SK-N-SH (cell line): ENCODE results near the gene DVL2. TPM values are rescaled to one million over a fixed set of nuclear protein-coding genes. Genes with fewer than 3 reads are reported as not detected.
A peak's percentile ranks its signal among the peaks of the same experiment; 100 is the strongest.

Experiments used
- CTCF ChIA-PET: fragments of 300-600, 350-600 bp; formaldehyde crosslinking; extraction: SDS; loops from one replicate; lab custom pipeline; 2021; lab: Yijun Ruan, JAX
- POLR2A ChIA-PET: fragments of 350-600 bp; sonication (Branson Sonifier 250); formaldehyde crosslinking; extraction: SDS; loops from one replicate; lab custom pipeline; 2020; ENCODE audit warnings: antibody characterized with exemption, inconsistent platforms; lab: Yijun Ruan, JAX
- DNase-seq: peaks from one replicate; pipeline ENCODE4 v3.0.0; 2012
- H2AFZ ChIP-seq: fragments of 200-600 bp; sonication (generic); 2 replicates; pipeline ENCODE4 v1.8.1; 2016; ENCODE audit warnings: antibody characterized with exemption, mild to moderate bottlenecking, low read depth
- H3F3A ChIP-seq: fragments of 200-600 bp; sonication (generic); replicated peaks from 2 replicates; pipeline ENCODE3; 2016; ENCODE audit warnings: antibody characterized with exemption, mild to moderate bottlenecking; ENCODE audit not compliant: insufficient read depth
- H3K27ac ChIP-seq, 2 experiments: fragments of 200-500 bp in 1 of 2; fragments of 200-600 bp in 1 of 2; sonication (Bioruptor generic) in 1 of 2; sonication (generic), shearing (Covaris generic) in 1 of 2; 2 replicates each; pipeline versions ENCODE4 v1.5.1 to v1.6.1; 2014 to 2016; ENCODE audit warnings: low read depth in 2 of 2, inconsistent platforms in 1 of 2, low read length in 1 of 2, mild to moderate bottlenecking in 1 of 2, mixed read lengths in 1 of 2
- H3K27me3 ChIP-seq: fragments of 200-600 bp; sonication (generic), shearing (Covaris generic); 2 replicates; pipeline ENCODE4 v1.6.1; 2016; ENCODE audit warnings: mixed run types; ENCODE audit not compliant: insufficient read depth
- H3K36me3 ChIP-seq, 2 experiments: fragments of 200-500 bp in 1 of 2; fragments of 200-600 bp in 1 of 2; sonication (Bioruptor generic) in 1 of 2; sonication (generic) in 1 of 2; replicated peaks in 1 of 2; 2 replicates each; pipeline versions ENCODE3 to v1.5.1; 2014 to 2016; ENCODE audit warnings: low read length in 1 of 2, mild to moderate bottlenecking in 1 of 2; ENCODE audit not compliant: insufficient read depth in 2 of 2, control insufficient read depth in 1 of 2
- H3K4me1 ChIP-seq, 2 experiments: fragments of 200-500 bp in 1 of 2; fragments of 200-600 bp in 1 of 2; sonication (Bioruptor generic) in 1 of 2; sonication (generic), shearing (Covaris generic) in 1 of 2; 2 replicates each; pipeline versions ENCODE4 v1.5.1 to v1.6.1; 2014 to 2016; ENCODE audit warnings: low read depth in 1 of 2, low read length in 1 of 2, mixed run types in 1 of 2; ENCODE audit not compliant: insufficient read depth in 2 of 2, control insufficient read depth in 1 of 2
- H3K4me2 ChIP-seq: fragments of 200-600 bp; sonication (generic), shearing (Covaris generic); 2 replicates; pipeline ENCODE4 v1.6.1; 2017; ENCODE audit warnings: mixed run types
- H3K4me3 ChIP-seq, 2 experiments: fragments of 200-500 bp in 1 of 2; fragments of 200-600 bp in 1 of 2; sonication (Bioruptor generic) in 1 of 2; sonication (generic), shearing (Covaris generic) in 1 of 2; 2 replicates each; pipeline versions ENCODE4 v1.5.1 to v1.8.1; 2014 to 2016; ENCODE audit warnings: low read depth in 2 of 2, inconsistent platforms in 1 of 2, low read length in 1 of 2, mild to moderate bottlenecking in 1 of 2, mixed read lengths in 1 of 2, moderate library complexity in 1 of 2
- H3K79me2 ChIP-seq: fragments of 200-600 bp; sonication (generic); 2 replicates; pipeline ENCODE4 v1.8.1; 2017; ENCODE audit warnings: mild to moderate bottlenecking; ENCODE audit not compliant: insufficient read depth
- H3K9ac ChIP-seq: fragments of 200-600 bp; sonication (generic); 2 replicates; pipeline ENCODE4 v1.6.1; 2017; ENCODE audit warnings: mixed run types
- H3K9me2 ChIP-seq: fragments of 200-600 bp; sonication (generic); 2 replicates; pipeline ENCODE4 v1.6.1; 2017; ENCODE audit warnings: mixed run types
- H3K9me3 ChIP-seq: fragments of 200-600 bp; sonication (generic); 2 replicates; pipeline ENCODE4 v1.6.1; 2017; ENCODE audit warnings: mixed run types, mild to moderate bottlenecking, moderate library complexity
- H4K20me1 ChIP-seq: fragments of 200-600 bp; sonication (generic); 2 replicates; pipeline ENCODE4 v1.6.1; 2017; ENCODE audit warnings: mild to moderate bottlenecking, mixed run types; ENCODE audit not compliant: insufficient read depth
- CHD2 ChIP-seq: fragments of 150-350 bp; IDR thresholded peaks from 2 replicates; pipeline ENCODE4 v1.6.1; 2018; ENCODE audit warnings: low read length; ENCODE audit not compliant: partially characterized antibody
- ELF1 ChIP-seq: IDR thresholded peaks from 2 replicates; pipeline ENCODE4 v1.4.0; 2012
- EP300 ChIP-seq, 2 experiments: IDR thresholded peaks; 2 replicates each; pipeline versions ENCODE4 v1.4.0 to v1.6.1; 2012; ENCODE audit warnings: borderline replicate concordance in 1 of 2, low read depth in 1 of 2, low read length in 1 of 2
- FOXJ3 ChIP-seq: sonication (generic); formaldehyde crosslinking; IDR thresholded peaks from 2 replicates; pipeline ENCODE4 v1.5.1; 2020; ENCODE audit warnings: mild to moderate bottlenecking, missing genetic modification reagents
- GATA2 ChIP-seq: sonication (generic); formaldehyde crosslinking; IDR thresholded peaks from 2 replicates; pipeline ENCODE4 v1.5.0; 2020; ENCODE audit warnings: mild to moderate bottlenecking, missing genetic modification reagents
- MEF2A ChIP-seq: IDR thresholded peaks from 2 replicates; pipeline ENCODE4 v1.4.0; 2012; ENCODE audit warnings: low read depth, borderline replicate concordance
- NFIC ChIP-seq: IDR thresholded peaks from 2 replicates; pipeline ENCODE4 v1.4.0; 2012; ENCODE audit warnings: borderline replicate concordance
- NRF1 ChIP-seq: IDR thresholded peaks from 2 replicates; pipeline ENCODE4 v1.6.1; 2012; ENCODE audit warnings: low read depth, mild to moderate bottlenecking, low read length
- POLR2AphosphoS5 ChIP-seq: IDR thresholded peaks from 2 replicates; pipeline ENCODE4 v1.6.1; 2012; ENCODE audit warnings: low read depth, low read length
- RCOR1 ChIP-seq: fragments of 150-350 bp; IDR thresholded peaks from 2 replicates; pipeline ENCODE4 v1.6.1; 2017; ENCODE audit warnings: antibody characterized with exemption, low read length
- RFX5 ChIP-seq: IDR thresholded peaks from 2 replicates; pipeline ENCODE4 v1.6.1; 2012; ENCODE audit warnings: mild to moderate bottlenecking, improper control_type of control experiment, low read length
- SIN3A ChIP-seq: IDR thresholded peaks from 2 replicates; pipeline ENCODE4 v1.6.1; 2012; ENCODE audit warnings: low read depth, mild to moderate bottlenecking, low read length, moderate library complexity, borderline replicate concordance
- SMC3 ChIP-seq: IDR thresholded peaks from 2 replicates; pipeline ENCODE4 v1.6.1; 2012; ENCODE audit warnings: low read depth, low read length, improper control_type of control experiment
- TAF1 ChIP-seq: IDR thresholded peaks from 2 replicates; pipeline ENCODE4 v1.6.1; 2012; ENCODE audit warnings: low read depth, mild to moderate bottlenecking, low read length, moderate library complexity, borderline replicate concordance
- USF2 ChIP-seq: fragments of 150-350 bp; IDR thresholded peaks from 2 replicates; pipeline ENCODE4 v1.6.1; 2017; ENCODE audit warnings: antibody characterized with exemption, low read length, low read depth, borderline replicate concordance
- YY1 ChIP-seq: IDR thresholded peaks from 2 replicates; pipeline ENCODE4 v1.4.0; 2012; ENCODE audit warnings: low read depth, mild to moderate bottlenecking
- ZBTB33 ChIP-seq: IDR thresholded peaks from 2 replicates; pipeline ENCODE4 v1.4.0; 2012; ENCODE audit warnings: low read depth, borderline replicate concordance
- WGBS: methylation state at CpG from one replicate; pipeline ENCODE4 v1.1.6; 2017; ENCODE audit warnings: low lambda C conversion rate; 5-methylcytosine and 5-hydroxymethylcytosine counted together
- polyA plus RNA-seq, 3 experiments: library from polyadenylated mRNA; depleted of rRNA; stranded (reverse); fragments of >200 nt; gene quantifications; 2 replicates each; pipeline ENCODE4 v1.2.3, GENCODE V29; 2012
- TF ChIP-seq, protein P1 (sequence below): IDR thresholded peaks from 2 replicates; pipeline ENCODE4 v1.4.0; 2012; ENCODE audit warnings: low read depth

DVL2 gene
- polyA plus RNA-seq, 1 of the 3 experiments (the other 2 are of a cell fraction), result 8.3 TPM

DNA sequence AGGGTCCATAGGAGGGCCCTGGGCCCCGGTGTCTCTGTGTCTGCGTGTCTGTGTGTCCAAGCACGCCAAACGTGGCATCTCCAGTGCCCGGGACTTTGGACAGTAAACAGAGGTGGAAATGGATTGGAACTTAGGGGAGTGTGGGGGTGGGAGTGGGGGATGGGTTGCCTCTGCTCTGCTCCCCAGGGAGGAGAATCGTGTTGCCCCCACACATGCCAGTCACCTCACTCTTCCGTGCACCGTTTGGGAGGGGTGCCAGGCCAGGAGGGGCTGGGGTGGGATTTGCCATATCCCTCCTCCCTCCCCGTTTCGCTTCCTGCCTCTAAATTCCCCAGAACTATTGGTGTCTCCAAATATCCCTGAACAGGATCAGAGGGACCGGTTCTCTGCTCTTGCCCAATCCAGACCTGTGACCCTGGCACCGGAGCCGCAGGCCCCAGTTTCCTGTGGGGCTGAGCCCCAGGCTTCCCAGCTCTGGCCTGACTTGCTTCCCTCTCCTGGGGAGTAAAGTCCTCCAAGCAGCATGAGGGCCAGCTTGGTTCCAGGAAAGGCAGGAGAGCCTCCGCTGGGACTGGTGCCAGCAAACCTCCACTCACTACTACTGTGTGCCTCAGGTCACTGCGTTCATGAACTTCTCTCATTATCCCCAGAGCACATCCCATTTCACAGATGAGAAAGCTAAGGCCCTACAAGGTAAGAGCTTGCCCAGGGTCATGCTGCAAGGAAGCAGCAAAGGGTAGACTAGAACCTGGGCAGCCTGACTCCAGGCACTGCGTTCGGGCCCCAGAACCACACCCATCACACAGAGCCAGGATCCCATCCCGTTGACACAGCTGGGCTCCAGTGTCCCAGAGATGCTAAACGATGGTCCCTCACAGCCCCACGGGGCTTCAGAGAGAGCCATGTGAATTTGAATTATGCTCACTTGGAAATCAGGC, 54.7 kb downstream of the DVL2 start, which contains the start of gene ASGR1:
Gene ASGR1, minus strand, starts transcription at position 54 of the 938 bp plus-strand sequence. CDS start 807 bp downstream, outside the sequence.
- 64% methylated on average over 18 of the region's 20 CpGs for WGBS
- Histone ChIP-seq H3K9ac (no peak within 1 kb of the TSS), H3K9me2 (no peaks in the 10 kb centered on the region), H3K4me3 (peak within 1 kb of the TSS in 1 of 2 experiments; percentile 38; a peak in 1 of 4 replicates), H4K20me1 (no peaks in the 10 kb centered on the region), H3K79me2 (no peaks in the 10 kb centered on the region), H3K36me3 (no peaks in the 10 kb centered on the region), H3K9me3 (no peaks in the 10 kb centered on the region), H3K27ac (no peak within 1 kb of the TSS), H3F3A (peaks cover 3% of the 10 kb centered on the region), H2AFZ (no peak within 1 kb of the TSS), H3K27me3 (no peaks in the 10 kb centered on the region), H3K4me1 (peaks cover 0 to 13% of the 10 kb centered on the region in 2 experiments; a peak in 1 of 4 replicates), H3K4me2 (peak within 1 kb of the TSS; percentile 93)
- TF ChIP-seq TAF1 (no peak), SIN3A (no peak), MEF2A (no peak), ELF1 (no peak), FOXJ3 (CRISPR knock-in tag) (no peak), GATA2 (CRISPR knock-in tag) (no peak), YY1 (no peak), RFX5 (no peak), USF2 (no peak), CHD2 (no peak), EP300 (IDR thresholded peaks at IDR 0.05; ENCODE audit: borderline replicate concordance in 1 of 2, low read depth in 1 of 2, low read length in 1 of 2) (no peak), ZBTB33 (no peak), POLR2AphosphoS5 (no peak), RCOR1 (no peak), SMC3 (no peak), NRF1 (no peak), NFIC (no peak)
- TF ChIP-seq, protein P1, sequence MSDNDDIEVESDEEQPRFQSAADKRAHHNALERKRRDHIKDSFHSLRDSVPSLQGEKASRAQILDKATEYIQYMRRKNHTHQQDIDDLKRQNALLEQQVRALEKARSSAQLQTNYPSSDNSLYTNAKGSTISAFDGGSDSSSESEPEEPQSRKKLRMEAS, result no peak
- ChIA-PET POLR2A (interaction anchor here (0.6 kb wide), 1 partner anchor 64 kb away, joined by 5 read pairs; no protein-coding TSS in a partner anchor), CTCF (interaction anchor here (1.0 to 12.9 kb wide), 6 partner anchors 24 to 131 kb away, joined by 3 to 217 read pairs (median 10); partner anchors contain the start of gene SLC16A11)
- DNase-seq, result no peak
